Left lung (tissue), 8 donors: ENCODE results near the gene ARHGDIG. TPM values are rescaled to one million over a fixed set of nuclear protein-coding genes. Genes with fewer than 3 reads are reported as not detected.

Experiments
- polyA plus RNA-seq, 6 donors: library from polyadenylated mRNA; unstranded; fragments of 120-200 nt; gene quantifications; one replicate each; pipeline ENCODE4 v1.2.1, GENCODE V29; 2013; ENCODE audit not compliant: insufficient read length in 6 of 6
- total RNA-seq, 2 donors: library from RNA; stranded (reverse); fragmentation: NEBNext Ultra II Directional; extraction: Animal tissue kit (Norgen Biotek cat#: 25700); gene quantifications; one replicate each; pipeline ENCODE4 v1.2.1, GENCODE V29; 2021
- donor health status: DM: no; HTN: yes; CAD: no.
- donor health status: DM: no; HTN: no; CAD: no.

Gene ARHGDIG
- total and polyA plus RNA-seq, 8 donors, result 0.52 to 2.6 (median 1.0) TPM; not detected in 1

Other genes with a start within 250 kb of the ARHGDIG start
- gene POLR3K, start 227.0 kb upstream of the ARHGDIG start, total RNA-seq, result 10 to 100 TPM; 12.6 to 13.4 TPM
- gene POLR3K, start 227.0 kb upstream of the ARHGDIG start, polyA plus RNA-seq, result 10 to 100 TPM in 5 of 6 donors, 1 to 10 TPM in 1; 9.6 to 12.1 (median 10.6) TPM
- gene SNRNP25, start 226.8 kb upstream of the ARHGDIG start, total RNA-seq, result 10 to 100 TPM; 19.1 to 22.2 TPM
- gene SNRNP25, start 226.8 kb upstream of the ARHGDIG start, polyA plus RNA-seq, result 10 to 100 TPM; 33.5 to 51.5 (median 40.6) TPM
- 10 to 100 TPM; 33.4 to 45.0 TPM for gene RHBDF1, start 208.0 kb upstream of the ARHGDIG start, total RNA-seq
- gene RHBDF1, start 208.0 kb upstream of the ARHGDIG start, polyA plus RNA-seq, result 10 to 100 TPM; 34.7 to 50.0 (median 39.7) TPM
- gene MPG, start 202.4 kb upstream of the ARHGDIG start, total RNA-seq, result 10 to 100 TPM; 46.3 to 47.6 TPM
- 10 to 100 TPM; 22.2 to 35.9 (median 24.8) TPM for gene MPG, start 202.4 kb upstream of the ARHGDIG start, polyA plus RNA-seq
- 10 to 100 TPM; 29.5 to 39.5 TPM for gene NPRL3, start 141.9 kb upstream of the ARHGDIG start, total RNA-seq
- 10 to 100 TPM; 29.3 to 35.1 (median 33.4) TPM for gene NPRL3, start 141.9 kb upstream of the ARHGDIG start, polyA plus RNA-seq
- gene HBZ, start 127.9 kb upstream of the ARHGDIG start, total RNA-seq, result not detected
- gene HBZ, start 127.9 kb upstream of the ARHGDIG start, polyA plus RNA-seq, result 1 to 10 TPM in 5 of 6 donors, under 1 TPM in 1; 0.52 to 8.7 (median 4.2) TPM
- gene HBM, start 114.6 kb upstream of the ARHGDIG start, total RNA-seq, result not detected
- gene HBM, start 114.6 kb upstream of the ARHGDIG start, polyA plus RNA-seq, result 10 to 100 TPM in 2 of 6 donors, 1 to 10 TPM in 4; 2.8 to 12.6 (median 6.9) TPM
- 100 to 1,000 TPM; 142 to 149 TPM for gene HBA2, start 107.7 kb upstream of the ARHGDIG start, total RNA-seq
- 1,000 to 10,000 TPM in 5 of 6 donors, 100 to 1,000 TPM in 1; 922 to 5,766 (median 2,352) TPM for gene HBA2, start 107.7 kb upstream of the ARHGDIG start, polyA plus RNA-seq
- gene HBA1, start 103.9 kb upstream of the ARHGDIG start, total RNA-seq, result 100 to 1,000 TPM; 159 to 211 TPM
- 1,000 to 10,000 TPM in 4 of 6 donors, 100 to 1,000 TPM in 2; 599 to 3,734 (median 1,618) TPM for gene HBA1, start 103.9 kb upstream of the ARHGDIG start, polyA plus RNA-seq
- not detected for gene HBQ1, start 100.1 kb upstream of the ARHGDIG start, total RNA-seq
- gene HBQ1, start 100.1 kb upstream of the ARHGDIG start, polyA plus RNA-seq, result 1 to 10 TPM in 3 of 6 donors, under 1 TPM in 3; 0.42 to 1.8 (median 1.1) TPM
- 10 to 100 TPM; 55.5 to 62.7 TPM for gene LUC7L, start 51.1 kb upstream of the ARHGDIG start, total RNA-seq
- 100 to 1,000 TPM; 108 to 173 (median 149) TPM for gene LUC7L, start 51.1 kb upstream of the ARHGDIG start, polyA plus RNA-seq
- gene FAM234A, start 45.8 kb upstream of the ARHGDIG start, total RNA-seq, result 10 to 100 TPM; 63.5 to 92.6 TPM
- 10 to 100 TPM; 49.7 to 61.5 (median 55.5) TPM for gene FAM234A, start 45.8 kb upstream of the ARHGDIG start, polyA plus RNA-seq
- 1 to 10 TPM; 3.9 to 8.3 TPM for gene RGS11, start 4.6 kb upstream of the ARHGDIG start, total RNA-seq
- 1 to 10 TPM; 1.8 to 6.0 (median 3.7) TPM for gene RGS11, start 4.6 kb upstream of the ARHGDIG start, polyA plus RNA-seq
- gene PDIA2, start 2.6 kb downstream of the ARHGDIG start, total RNA-seq, result under 1 TPM; 0.32 to 0.60 TPM
- 1 to 10 TPM in 1 of 6 donors, under 1 TPM in 5; 0.29 to 1.2 (median 0.67) TPM for gene PDIA2, start 2.6 kb downstream of the ARHGDIG start, polyA plus RNA-seq
- 10 to 100 TPM; 21.7 to 22.7 TPM for gene AXIN1, start 72.1 kb downstream of the ARHGDIG start, total RNA-seq
- gene AXIN1, start 72.1 kb downstream of the ARHGDIG start, polyA plus RNA-seq, result 10 to 100 TPM; 14.0 to 23.4 (median 17.5) TPM
- 10 to 100 TPM; 45.4 to 48.1 TPM for gene MRPL28, start 89.9 kb downstream of the ARHGDIG start, total RNA-seq
- 10 to 100 TPM; 39.6 to 59.4 (median 48.5) TPM for gene MRPL28, start 89.9 kb downstream of the ARHGDIG start, polyA plus RNA-seq
- gene PGAP6, start 101.4 kb downstream of the ARHGDIG start, total RNA-seq, result 10 to 100 TPM; 76.3 to 88.4 TPM
- 10 to 100 TPM; 37.3 to 52.8 (median 41.8) TPM for gene PGAP6, start 101.4 kb downstream of the ARHGDIG start, polyA plus RNA-seq
- gene NME4, start 116.6 kb downstream of the ARHGDIG start, total RNA-seq, result 10 to 100 TPM; 72.3 to 78.1 TPM
- 100 to 1,000 TPM; 149 to 199 (median 168) TPM for gene NME4, start 116.6 kb downstream of the ARHGDIG start, polyA plus RNA-seq
- 10 to 100 TPM; 14.4 to 17.1 TPM for gene DECR2, start 121.3 kb downstream of the ARHGDIG start, total RNA-seq
- 10 to 100 TPM; 10.3 to 25.1 (median 16.7) TPM for gene DECR2, start 121.3 kb downstream of the ARHGDIG start, polyA plus RNA-seq
- 10 to 100 TPM; 28.1 to 38.0 TPM for gene RAB11FIP3, start 145.1 kb downstream of the ARHGDIG start, total RNA-seq
- gene RAB11FIP3, start 145.1 kb downstream of the ARHGDIG start, polyA plus RNA-seq, result 10 to 100 TPM; 48.8 to 64.0 (median 56.7) TPM
- 10 to 100 TPM; 33.8 to 57.2 TPM for gene CAPN15, start 247.1 kb downstream of the ARHGDIG start, total RNA-seq
- 10 to 100 TPM; 16.7 to 45.3 (median 26.0) TPM for gene CAPN15, start 247.1 kb downstream of the ARHGDIG start, polyA plus RNA-seq